ENCODE measurements around the gene RMI1. TPM values are rescaled to one million over a fixed set of nuclear protein-coding genes. Genes with fewer than 3 reads are reported as not detected.

The RMI1 gene
- total and polyA plus RNA-seq, 2 of the 8 experiments (the other 6 are each of a cell fraction or from before 2014, with no cell fraction given), result 3.0 to 34.1 TPM

DNA sequence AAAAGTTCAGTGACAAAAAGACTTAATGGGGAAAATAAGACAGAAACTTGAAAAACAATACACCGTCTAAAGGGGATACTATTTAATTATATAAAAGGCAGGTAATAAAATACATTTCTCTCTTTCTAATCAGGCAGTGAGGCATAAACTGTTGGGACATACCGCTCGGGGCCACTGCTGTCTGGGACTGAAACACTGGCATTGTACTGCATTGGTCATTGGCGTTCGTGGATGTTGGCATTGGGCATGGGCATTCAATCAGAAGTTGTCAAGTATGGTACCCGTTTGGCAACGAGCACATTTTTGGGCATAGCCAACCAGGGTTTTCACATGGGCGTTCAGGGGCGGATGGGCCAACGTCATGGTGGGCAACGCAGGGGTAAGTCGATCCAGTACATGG, 5.3 kb upstream of the RMI1 start:
- Histone ChIP-seq H3K18ac (ENCODE audit: extremely low read depth, low read length) (no peak overlapping the region), H3K23me2 (ENCODE audit: low read depth, low read length) (no peaks in the 10 kb centered on the region), H4K20me1 (replicated peaks in 1 of 2; ENCODE audit: control insufficient read depth in 1 of 2, insufficient read depth in 2 of 2, low read length in 2 of 2) (peaks cover 18 to 23% of the 10 kb centered on the region in 2 experiments), H4K5ac (ENCODE audit: insufficient read length, low read depth, low read length) (no peak overlapping the region), H3K9me3 (ENCODE audit: insufficient read depth in 2 of 2, low read depth in 1 of 2, low read length in 1 of 2) (no peaks in the 10 kb centered on the region), H3K36me3 (ENCODE audit: control insufficient read depth in 2 of 4, insufficient read depth in 4 of 4, low read length in 3 of 4) (peaks cover 61 to 79% (median 73%) of the 10 kb centered on the region in 4 experiments), H3K23ac (ENCODE audit: insufficient read length) (no peak overlapping the region), H3K14ac (ENCODE audit: insufficient read length) (no peak overlapping the region), H3K79me1 (ENCODE audit: low read depth, low read length) (peaks cover 3% of the 10 kb centered on the region; the same call in 1 of the 2 replicates), H2AFZ (ENCODE audit: low read length) (no peak overlapping the region), H3K27me3 (replicated peaks in 1 of 4; ENCODE audit: control insufficient read depth in 3 of 4, extremely low read depth in 1 of 4, insufficient read depth in 3 of 4, low read length in 3 of 4) (no peaks in the 10 kb centered on the region), H2BK5ac (ENCODE audit: low read depth, low read length) (no peak overlapping the region), H3K4ac (replicated peaks; ENCODE audit: insufficient read length, low read depth, low read length) (no peak overlapping the region), H3K4me2 (ENCODE audit: insufficient read depth in 1 of 2, low read depth in 2 of 2, low read length in 2 of 2) (no peak overlapping the region), H4K8ac (ENCODE audit: extremely low read depth, insufficient read depth, low read length) (peak overlapping the region; percentile 93), H4K91ac (replicated peaks; ENCODE audit: insufficient read length, low read length) (no peak overlapping the region), H3K4me3 (ENCODE audit: extremely low read depth in 1 of 4, insufficient read depth in 2 of 4, low read depth in 3 of 4, low read length in 4 of 4) (no peak overlapping the region), H3K79me2 (ENCODE audit: control insufficient read depth in 1 of 2, insufficient read depth in 2 of 2, low read length in 2 of 2) (peaks cover 32 to 77% of the 10 kb centered on the region in 2 experiments), H2AK5ac (ENCODE audit: low read depth, low read length) (no peak overlapping the region), H3K27ac (ENCODE audit: low read depth, low read length) (no peak overlapping the region), H2BK120ac (replicated peaks; ENCODE audit: low read depth, low read length) (no peak overlapping the region), H3K56ac (replicated peaks; ENCODE audit: insufficient read length, low read depth, low read length) (no peak overlapping the region), H2BK20ac (ENCODE audit: low read length) (no peak overlapping the region), H2BK15ac (ENCODE audit: low read length) (no peak overlapping the region), H2BK12ac (ENCODE audit: low read depth, low read length) (no peak overlapping the region), H3K4me1 (replicated peaks in 1 of 4; ENCODE audit: control insufficient read depth in 3 of 4, insufficient read depth in 4 of 4, low read length in 3 of 4) (no peaks in the 10 kb centered on the region), H3K9ac (replicated peaks in 1 of 4; ENCODE audit: extremely low read depth in 1 of 4, low read depth in 3 of 4, low read length in 3 of 4) (no peak overlapping the region)
- DNase-seq (ENCODE audit: low read depth in 1 of 2, low spot score in 2 of 2) (no peak), FAIRE-seq (no peak)
- 89% methylated on average over 12 of the region's 12 CpGs; no CpG with 5 or more reads in 1 of the 2 experiments for WGBS, 2 experiments (ENCODE audit: extremely low coverage in 1 of 2, insufficient coverage in 1 of 2, insufficient read length in 1 of 2, insufficient replicate concordance in 2 of 2, low coverage in 1 of 2, low lambda C conversion rate in 2 of 2, missing lambda C conversion rate in 1 of 2)
- POLR2A ChIA-PET (ENCODE audit: partially characterized antibody), result interaction anchor here (1.0 to 7.3 kb wide), 4 partner anchors 11 to 150 kb away, joined by 3 to 269 read pairs (median 6); no protein-coding TSS in a partner anchor
- TF ChIP-seq MAFK (IDR thresholded peaks at IDR 0.05; ENCODE audit: low read depth, low read length), result no peak
- peak; percentile 81 for TF ChIP-seq POLR2AphosphoS5 (IDR thresholded peaks at IDR 0.05; ENCODE audit: low read depth, low read length)
- TF ChIP-seq KDM4A (IDR thresholded peaks at IDR 0.05; ENCODE audit: low read depth, low read length, severe bottlenecking), result no peak
- TF ChIP-seq EGR1 (IDR thresholded peaks at IDR 0.05; ENCODE audit: borderline replicate concordance, low read depth, low read length), result no peak
- no peak for TF ChIP-seq RNF2 (IDR thresholded peaks at IDR 0.05; ENCODE audit: borderline replicate concordance, low read depth, low read length, missing control alignments, poor library complexity, severe bottlenecking)
- no peak for TF ChIP-seq RAD21 (IDR thresholded peaks at IDR 0.05 in 1 of 2, conservative IDR thresholded peaks at IDR 0.05 in 1 of 2; ENCODE audit: low read depth in 2 of 2, low read length in 2 of 2)
- TF ChIP-seq EZH2 (IDR thresholded peaks at IDR 0.05; ENCODE audit: low read depth, low read length, severe bottlenecking), result no peak
- TF ChIP-seq POLR2A (IDR thresholded peaks at IDR 0.05; ENCODE audit: control extremely low read depth in 1 of 2, low read depth in 2 of 2, low read length in 2 of 2), result peak in 1 of 2 experiments; percentile 50; a peak in 2 of 3 replicates
- TF ChIP-seq SP2 (IDR thresholded peaks at IDR 0.05; ENCODE audit: low read length), result no peak
- TF ChIP-seq RFX5 (IDR thresholded peaks at IDR 0.05; ENCODE audit: borderline replicate concordance, low read depth, low read length), result no peak
- TF ChIP-seq SP1 (IDR thresholded peaks at IDR 0.05; ENCODE audit: low read depth, low read length), result no peak
- CTCF ChIA-PET (ENCODE audit: partially characterized antibody), result no interaction called here
